ENCODE data around the gene PICALM.
"Not testable (repeated sequence)": the region's sequence is repeated elsewhere in the genome, so short reads cannot be mapped to it uniquely, and the experiment has no call there.

The PICALM gene

GRCh38 chr11:86068951-86069407 lies at the start of gene PICALM:
Gene PICALM, minus strand, starts transcription at chr11:86069084. Its CDS starts 304 bp downstream, at chr11:86068780.
- DNase-seq (ENCODE audit: low read depth), result peak; percentile 99

DNA sequence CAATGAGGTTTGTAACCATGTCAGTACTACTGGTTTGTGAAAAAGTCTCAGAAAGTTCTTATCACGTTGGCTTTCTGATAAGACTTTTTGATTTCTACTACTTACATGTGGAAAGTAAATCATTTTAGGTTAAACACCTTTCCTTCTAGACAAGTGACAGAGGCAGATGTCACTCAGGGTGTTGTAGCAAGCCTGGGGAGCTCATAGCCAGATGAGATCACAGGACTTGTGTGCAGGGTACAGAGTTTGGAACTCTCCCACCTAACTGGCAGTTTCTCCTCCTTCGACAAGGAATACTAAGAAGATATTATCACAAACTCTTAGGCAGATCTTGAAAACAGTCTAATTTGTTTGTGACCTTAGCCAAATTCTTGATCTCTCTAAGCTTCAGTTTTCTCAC lies 49.4 kb upstream of the PICALM start:
- DNase-seq (ENCODE audit: low read depth), result no peak

- DNase-seq (ENCODE audit: low read depth), result no peak
Measured at GRCh38 chr11:86117712-86118063, 48.8 kb upstream of the PICALM start.

DNA sequence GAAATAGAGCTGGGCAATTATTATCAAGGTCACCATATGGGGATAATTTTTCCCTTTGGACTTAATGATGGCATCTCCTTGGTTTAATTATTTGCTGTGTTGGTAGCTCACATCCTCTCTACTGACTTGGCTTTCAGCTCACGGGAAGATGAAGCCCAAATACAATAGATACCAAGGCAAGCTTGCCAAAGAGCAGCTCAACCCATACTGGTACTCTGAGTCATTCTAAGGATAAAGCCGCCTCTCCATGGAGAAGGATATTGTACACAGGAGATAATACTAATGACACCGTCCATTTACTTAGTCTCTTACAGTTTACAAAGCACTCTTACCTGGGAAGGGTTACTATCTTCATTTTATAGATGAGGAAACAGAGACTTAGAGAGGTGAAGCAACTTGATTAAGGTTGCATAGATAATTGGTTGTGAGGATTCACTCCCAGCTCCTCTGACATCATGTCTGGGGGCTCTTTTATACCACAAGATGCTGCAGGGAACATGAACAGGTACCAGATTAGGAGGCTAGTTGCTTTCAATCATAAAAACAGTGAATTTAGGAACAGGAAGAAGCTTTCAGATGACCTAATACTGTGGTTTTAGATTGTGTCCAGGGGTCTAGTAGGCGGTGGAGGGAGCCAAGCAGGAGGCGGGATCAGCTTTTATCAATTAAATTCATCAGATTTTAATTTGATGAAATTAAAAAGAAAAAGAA lies 48.3 kb upstream of the PICALM start:
- DNase-seq (ENCODE audit: low read depth), result no peak

DNA sequence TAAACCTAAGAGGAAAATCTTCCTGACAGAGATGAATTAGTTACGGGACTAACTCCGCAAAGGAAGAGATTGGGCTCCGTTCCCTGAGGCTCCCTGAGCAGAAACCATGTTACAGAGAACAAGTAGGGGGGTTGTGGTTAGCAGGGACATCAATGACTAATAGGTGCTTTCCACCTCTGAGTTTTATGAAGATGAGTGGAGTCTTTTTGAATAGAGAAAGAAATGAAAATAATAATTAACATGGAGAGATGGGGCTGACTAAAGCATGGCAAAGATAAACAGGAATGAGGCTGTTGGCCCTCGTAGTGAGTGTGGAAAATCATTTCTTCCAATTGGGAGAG lies 47.5 kb upstream of the PICALM start:
- DNase-seq (ENCODE audit: low read depth), result peak; percentile 30

DNA sequence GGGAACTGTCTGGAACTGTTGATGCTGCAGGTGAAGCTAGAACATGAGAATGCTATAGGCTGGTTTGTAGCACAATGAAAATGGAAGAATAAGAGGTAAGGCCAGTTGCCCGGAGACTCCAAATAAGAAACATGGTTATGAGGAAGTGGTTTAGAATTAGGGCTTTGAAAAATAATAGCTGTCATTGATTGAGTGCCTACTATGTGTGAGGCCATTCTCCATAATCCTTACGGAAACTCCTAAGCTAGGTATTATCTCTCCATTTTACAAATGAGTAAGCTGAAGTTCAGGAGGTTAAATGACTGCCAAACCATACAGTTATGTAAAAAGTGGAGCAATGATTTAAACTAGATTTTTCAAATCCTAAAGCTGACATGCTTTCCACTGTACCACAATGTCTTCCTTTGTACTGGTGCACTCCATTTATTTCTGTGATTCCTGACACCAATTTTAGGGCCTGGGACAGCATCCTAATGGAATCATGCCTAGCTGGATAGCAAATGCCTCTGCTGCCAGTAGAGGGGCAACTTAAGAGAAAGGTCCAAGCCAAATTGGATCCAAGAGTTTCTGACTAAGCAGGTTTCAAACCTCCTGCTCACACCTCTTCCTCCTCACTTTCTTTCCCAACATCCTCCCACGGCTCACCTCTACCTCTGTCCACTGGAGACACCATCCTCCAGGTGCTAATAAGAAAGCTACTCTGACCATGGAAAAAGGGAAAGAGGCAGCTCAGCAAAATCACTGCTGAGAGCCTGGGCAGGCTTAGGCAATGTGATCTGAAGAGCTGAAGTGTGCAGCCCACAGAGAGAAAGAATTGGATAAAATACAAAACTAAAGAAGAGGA lies 46.9 kb upstream of the PICALM start:
- no peak for DNase-seq (ENCODE audit: low read depth)

DNA sequence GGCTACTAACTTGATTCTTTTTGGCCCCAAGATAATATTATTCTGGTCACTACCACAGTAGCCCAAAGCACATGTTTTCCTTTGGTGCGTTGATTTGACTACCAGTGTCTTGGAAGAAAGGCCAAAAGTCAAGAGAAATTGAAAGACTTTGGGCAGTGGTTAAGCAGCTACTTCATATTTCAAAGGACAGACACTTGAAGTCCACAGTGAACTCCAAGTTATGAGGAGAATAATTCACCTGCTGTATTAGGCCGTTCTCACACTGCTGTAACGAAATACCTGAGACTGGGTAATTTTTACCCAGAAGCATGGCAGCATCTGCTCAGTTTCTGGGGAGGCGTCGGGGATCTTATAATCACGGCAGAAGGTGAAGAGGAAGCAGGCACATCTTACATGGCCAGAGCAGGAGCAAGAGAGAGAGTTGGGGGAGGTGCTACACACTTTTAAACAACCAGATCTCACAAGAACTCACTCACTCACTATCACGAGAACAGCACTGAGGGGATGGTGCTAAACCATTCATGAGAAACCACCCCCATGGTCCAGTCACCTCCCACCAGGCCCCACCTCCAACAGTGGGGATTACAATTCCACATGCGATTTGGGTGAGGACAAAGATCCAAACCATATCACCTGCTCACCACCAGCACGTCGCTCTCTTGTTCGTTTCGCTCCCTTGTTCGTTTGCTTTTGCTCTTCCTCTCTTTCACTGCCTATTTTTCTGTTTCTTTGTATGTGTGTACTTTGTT lies 40.2 kb upstream of the PICALM start:
- DNase-seq (ENCODE audit: low read depth), result no peak

DNA sequence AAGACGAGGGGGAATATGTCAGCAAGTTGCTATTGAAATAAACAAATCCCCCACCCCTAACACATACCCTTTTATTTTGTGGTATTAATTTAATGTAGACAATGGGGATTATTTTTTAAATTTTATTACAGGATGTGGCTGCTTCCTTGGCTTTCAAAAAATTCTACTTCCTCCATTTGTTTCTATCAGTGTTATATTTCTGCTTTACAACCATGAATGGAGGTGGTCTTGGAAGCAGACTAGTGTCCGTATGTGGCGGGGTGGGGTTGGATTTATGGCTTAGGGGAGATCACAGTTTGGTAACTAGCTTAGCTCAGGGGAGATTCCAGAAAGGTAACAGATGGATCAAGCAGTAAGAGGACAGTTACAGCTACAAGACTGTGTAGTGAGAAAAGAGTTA lies 39.3 kb upstream of the PICALM start:
- DNase-seq (ENCODE audit: low read depth), result no peak

- DNase-seq (ENCODE audit: low read depth), result no peak
Measured at GRCh38 chr11:86106916-86107315, 38.0 kb upstream of the PICALM start.

- DNase-seq (ENCODE audit: low read depth), result not testable (repeated sequence)
Measured at GRCh38 chr11:86106031-86106430, 37.1 kb upstream of the PICALM start.

- DNase-seq (ENCODE audit: low read depth), result not testable (repeated sequence)
Measured at GRCh38 chr11:86105601-86106000, 36.7 kb upstream of the PICALM start.

DNA sequence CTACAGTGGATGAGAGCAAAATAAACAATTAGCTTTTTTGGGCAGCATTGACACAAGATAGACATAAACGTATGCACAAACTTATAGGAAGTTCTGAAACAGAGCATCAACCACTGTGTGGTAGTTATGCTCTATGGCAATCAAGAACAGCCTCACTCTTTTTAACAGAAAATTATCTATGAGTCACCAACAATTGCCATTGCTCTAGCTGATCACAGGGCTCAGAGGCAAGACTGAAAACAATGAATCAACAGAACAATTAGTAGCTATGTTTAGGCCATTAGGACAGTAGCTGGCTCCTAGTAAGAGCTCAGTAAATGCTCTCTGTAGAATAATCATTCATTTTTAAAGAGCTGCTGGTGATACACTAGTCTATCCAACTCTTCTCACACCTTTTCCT lies 34.9 kb upstream of the PICALM start:
- no peak for DNase-seq (ENCODE audit: low read depth)

DNA sequence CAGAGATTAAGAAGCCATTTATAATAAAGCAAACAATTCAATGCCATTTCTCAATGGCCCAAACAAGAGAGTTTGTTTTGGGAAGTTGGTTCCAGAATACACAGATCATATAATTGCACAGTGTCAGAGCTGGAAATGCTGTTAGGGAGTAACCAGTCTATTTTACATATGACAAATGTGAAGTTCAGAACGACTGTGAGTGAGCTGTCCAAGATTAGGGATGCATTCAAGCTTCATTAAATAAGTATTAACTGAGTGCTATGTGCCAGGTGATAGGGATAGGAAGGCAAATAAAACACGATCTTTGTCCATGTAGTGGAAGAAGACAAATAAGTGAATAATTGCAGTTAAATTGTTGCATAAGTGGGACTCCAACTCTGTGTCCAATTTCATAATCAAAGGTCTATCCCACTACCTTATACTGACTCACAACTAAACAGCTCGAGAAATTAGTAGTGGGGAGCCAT lies 33.1 kb upstream of the PICALM start:
- DNase-seq (ENCODE audit: low read depth), result no peak

DNA sequence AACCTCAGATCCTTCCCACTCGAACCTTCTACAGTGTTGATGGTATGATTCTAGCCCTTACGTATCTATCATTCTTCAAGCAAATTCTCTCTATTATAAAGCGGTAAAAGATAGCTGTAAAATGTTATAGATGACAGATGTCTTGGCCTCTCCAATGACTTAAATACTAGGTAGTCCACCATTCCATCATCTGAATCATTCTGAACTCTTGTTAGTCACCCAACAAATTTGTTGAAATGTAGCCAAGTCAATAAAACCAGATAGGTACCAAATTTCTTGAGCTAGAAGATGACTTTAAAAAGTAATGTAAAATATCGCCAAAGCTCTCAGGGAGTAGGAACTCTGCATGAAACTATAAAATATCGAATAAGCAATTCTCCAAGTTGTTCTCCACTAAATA lies 32.6 kb upstream of the PICALM start:
- no peak for DNase-seq (ENCODE audit: low read depth)

DNA sequence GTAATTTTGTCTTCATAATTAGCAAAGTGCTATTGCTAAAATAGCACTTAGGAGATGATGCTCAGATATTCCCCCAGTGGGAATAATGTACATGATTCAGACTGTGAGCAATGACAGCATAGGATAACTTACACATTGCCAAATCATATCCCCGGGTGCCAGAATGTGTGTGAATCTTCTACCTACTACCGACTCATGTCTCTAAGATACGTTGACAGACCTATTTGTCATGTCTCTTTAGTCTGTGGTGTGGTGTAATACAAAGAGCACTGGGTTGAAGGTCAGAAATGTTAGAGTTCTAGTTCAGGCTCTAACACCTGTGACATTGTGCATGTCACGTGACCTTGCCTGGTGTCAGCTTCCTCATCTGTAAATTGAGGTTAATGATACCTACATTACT lies 31.0 kb upstream of the PICALM start:
- DNase-seq (ENCODE audit: low read depth), result no peak

DNA sequence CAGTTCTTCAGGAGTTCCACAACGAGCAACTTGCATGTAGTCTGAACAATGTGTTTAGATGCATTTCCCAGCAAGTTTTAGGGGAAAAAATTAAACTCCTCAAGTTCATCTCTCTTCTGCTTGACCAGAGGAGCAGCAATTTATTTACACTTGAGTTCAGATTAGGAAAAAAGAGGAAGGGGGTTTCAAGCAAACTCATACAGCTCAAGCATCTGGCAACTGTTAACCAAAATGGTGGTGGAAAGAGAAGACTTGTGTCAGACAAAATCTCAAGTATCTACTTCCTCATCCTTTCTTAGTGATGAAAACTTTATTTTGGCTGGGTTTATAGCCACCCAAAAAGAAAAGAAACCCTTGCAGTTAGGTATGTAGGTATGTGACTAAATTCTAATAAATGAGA lies 29.1 kb upstream of the PICALM start:
- no peak for DNase-seq (ENCODE audit: low read depth)

DNA sequence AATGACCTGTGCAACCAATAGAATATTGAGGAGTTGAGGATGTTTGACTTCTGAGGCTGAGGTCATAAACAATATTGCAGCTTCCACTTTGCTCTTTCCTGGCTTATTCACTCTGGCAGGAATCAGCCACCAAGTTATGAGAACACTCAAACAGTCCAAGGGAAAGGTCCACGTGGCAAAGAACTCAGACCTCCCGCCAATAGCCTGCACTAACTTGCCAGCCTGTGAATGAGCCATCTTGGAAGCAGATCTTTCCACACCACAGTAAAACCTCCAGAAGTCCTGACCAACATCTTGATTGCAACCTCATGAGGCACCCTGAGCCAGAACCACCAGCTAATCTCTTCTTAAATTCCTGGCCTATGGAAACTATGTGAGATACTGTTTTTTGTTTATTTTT lies 22.7 kb upstream of the PICALM start:
- DNase-seq (ENCODE audit: low read depth), result peak; percentile 86

DNA sequence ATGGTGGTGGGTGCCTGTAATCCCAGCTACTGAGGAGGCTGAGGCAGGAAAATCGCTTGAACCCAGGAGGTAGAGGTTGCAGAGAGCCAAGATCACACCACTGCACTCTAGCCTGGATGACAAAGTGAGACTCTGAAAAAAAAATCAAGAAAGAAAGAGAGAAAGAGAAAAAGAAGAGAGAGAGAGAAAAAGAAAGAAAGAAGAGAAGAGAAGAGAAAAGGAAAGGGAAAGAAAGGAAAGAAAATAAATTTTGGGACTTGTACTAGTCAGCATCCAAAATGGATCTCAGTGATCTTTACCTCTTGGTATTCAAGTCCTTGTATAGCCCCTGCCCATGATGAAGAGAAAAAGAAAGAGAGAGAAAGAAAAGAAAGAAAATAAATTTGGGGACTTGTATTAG lies 22.2 kb upstream of the PICALM start:
- no peak for DNase-seq (ENCODE audit: low read depth)

DNA sequence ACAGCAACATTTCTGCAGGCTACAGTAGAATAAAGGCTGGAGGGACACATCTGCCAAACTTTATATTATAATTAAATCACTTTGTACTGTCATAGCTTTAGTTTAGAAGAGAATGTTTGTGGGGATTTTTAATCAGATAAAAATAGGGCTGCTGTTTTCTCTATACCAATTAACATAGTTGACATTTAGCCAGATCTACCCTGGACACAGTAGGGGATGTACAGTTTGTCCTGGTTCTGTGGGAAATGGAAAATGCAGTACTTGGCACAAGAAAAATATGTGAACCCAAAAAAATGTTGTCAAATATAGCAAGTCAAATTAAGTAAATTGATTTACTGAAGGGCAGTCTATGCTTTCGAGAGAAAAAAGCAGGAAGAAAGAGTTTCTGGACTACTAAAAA lies 20.8 kb upstream of the PICALM start:
- DNase-seq (ENCODE audit: low read depth), result peak; percentile 71

DNA sequence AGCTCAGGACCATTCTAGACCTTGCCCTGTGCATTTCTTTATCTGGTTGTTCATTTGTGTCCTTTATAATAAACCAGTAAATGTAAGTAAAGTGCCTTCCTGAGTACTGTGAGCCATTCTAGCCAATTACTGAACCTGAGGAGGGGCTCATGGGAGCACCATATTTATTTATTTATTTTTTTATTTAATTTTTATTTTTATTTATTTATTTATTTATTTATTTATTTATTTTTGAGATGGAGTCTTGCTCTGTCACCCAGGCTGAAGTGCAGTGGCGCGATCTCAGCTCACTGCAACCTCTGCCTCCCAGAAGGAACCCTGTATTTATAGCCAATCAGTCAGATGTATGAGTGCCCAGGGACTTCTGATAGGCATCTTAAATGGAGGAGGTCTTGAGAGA lies 18.8 kb upstream of the PICALM start:
- not testable (repeated sequence) for DNase-seq (ENCODE audit: low read depth)

GRCh38 chr11:86087256-86087655 lies 18.4 kb upstream of the PICALM start:
- DNase-seq (ENCODE audit: low read depth), result no peak

GRCh38 chr11:86081455-86081854 lies 12.6 kb upstream of the PICALM start:
- no peak for DNase-seq (ENCODE audit: low read depth)

GRCh38 chr11:86079421-86079820 lies 10.5 kb upstream of the PICALM start:
- no peak for DNase-seq (ENCODE audit: low read depth)
